CD8-positive, alpha-beta memory T cell (primary cell): ENCODE data around the gene DBNL. TPM values are rescaled to one million over a fixed set of nuclear protein-coding genes. Genes with fewer than 3 reads are reported as not detected.
"Not testable (repeated sequence)": the region's sequence is repeated elsewhere in the genome, so short reads cannot be mapped to it uniquely, and the experiment has no call there.

ENCODE experiments used
- CTCF ChIA-PET: fragments of 350-600 bp; sonication (Branson Sonifier 250); formaldehyde crosslinking; loops from one replicate; lab custom pipeline; 2021; ENCODE audit warnings: antibody characterized with exemption; lab: Charles Lee
- POLR2A ChIA-PET: fragments of 350-600 bp; sonication (Branson Sonifier 250); formaldehyde crosslinking; loops from one replicate; lab custom pipeline; 2021; ENCODE audit warnings: antibody characterized with exemption; lab: Charles Lee
- DNase-seq, 5 donors: peaks; one replicate each; pipeline versions ENCODE4 v3.0.0 to v3.0.0-alpha.2; 2020 to 2022; ENCODE audit warnings: mixed read lengths in 1 of 5
- H3K27ac ChIP-seq: one replicate; pipeline ENCODE4 v1.7.0; 2013; ENCODE audit warnings: low read depth, mild to moderate bottlenecking, low read length, moderate library complexity
- H3K27me3 ChIP-seq: 2 replicates; pipeline ENCODE4 v1.7.0; 2013; ENCODE audit warnings: low read length, mild to moderate bottlenecking; ENCODE audit not compliant: insufficient read depth, poor library complexity, severe bottlenecking
- H3K36me3 ChIP-seq: 2 replicates; pipeline ENCODE4 v1.7.0; 2013; ENCODE audit warnings: mild to moderate bottlenecking, low read length, moderate library complexity; ENCODE audit not compliant: insufficient read depth
- H3K4me1 ChIP-seq: 2 replicates; pipeline ENCODE4 v1.7.0; 2013; ENCODE audit warnings: mild to moderate bottlenecking, low read length, moderate library complexity; ENCODE audit not compliant: insufficient read depth
- H3K4me3 ChIP-seq: 2 replicates; pipeline ENCODE4 v1.7.0; 2013; ENCODE audit warnings: mild to moderate bottlenecking, low read length
- H3K9me3 ChIP-seq: 2 replicates; pipeline ENCODE4 v1.7.0; 2013; ENCODE audit warnings: mild to moderate bottlenecking, low read length
- H3K27ac Mint-ChIP-seq, 8 donors: one replicate each; pipeline ENCODE4 v1.8.0; 2020 to 2021; ENCODE audit warnings: mixed read lengths in 8 of 8, mild to moderate bottlenecking in 6 of 8, inconsistent platforms in 3 of 8, moderate library complexity in 3 of 8
- H3K27me3 Mint-ChIP-seq, 2 donors: one replicate each; pipeline ENCODE4 v1.8.0; 2020 to 2021; ENCODE audit warnings: mixed read lengths in 2 of 2, mild to moderate bottlenecking in 1 of 2, moderate library complexity in 1 of 2
- H3K36me3 Mint-ChIP-seq, 3 donors: one replicate each; pipeline ENCODE4 v1.8.0; 2020 to 2021; ENCODE audit warnings: mixed read lengths in 3 of 3, inconsistent platforms in 1 of 3, mild to moderate bottlenecking in 1 of 3
- H3K4me1 Mint-ChIP-seq, 3 donors: one replicate each; pipeline ENCODE4 v1.8.0; 2020 to 2021; ENCODE audit warnings: mixed read lengths in 3 of 3, inconsistent platforms in 1 of 3, mild to moderate bottlenecking in 1 of 3
- H3K4me3 Mint-ChIP-seq, 7 donors: one replicate each; pipeline ENCODE4 v1.8.0; 2020 to 2021; ENCODE audit warnings: mixed read lengths in 7 of 7, mild to moderate bottlenecking in 6 of 7, moderate library complexity in 4 of 7, inconsistent platforms in 2 of 7
- H3K9me3 Mint-ChIP-seq, 5 donors: one replicate each; pipeline ENCODE4 v1.8.0; 2020 to 2022; ENCODE audit warnings: mixed read lengths in 5 of 5, mild to moderate bottlenecking in 3 of 5, moderate library complexity in 2 of 5, inconsistent platforms in 1 of 5
- polyA plus RNA-seq: library from polyadenylated mRNA; unstranded; fragments of 300-500 nt; fragmentation: Illumina TruSeq; gene quantifications from one replicate; pipeline ENCODE4 v1.2.3, GENCODE V29; 2021
- total RNA-seq, 2 experiments: library from RNA; stranded (reverse); gene quantifications; one replicate each; pipeline ENCODE4 v1.2.3, GENCODE V29; 2021

The DBNL gene
- total and polyA plus RNA-seq, 3 experiments from 2014 or later = 144 to 184 (median 154) TPM

DNA sequence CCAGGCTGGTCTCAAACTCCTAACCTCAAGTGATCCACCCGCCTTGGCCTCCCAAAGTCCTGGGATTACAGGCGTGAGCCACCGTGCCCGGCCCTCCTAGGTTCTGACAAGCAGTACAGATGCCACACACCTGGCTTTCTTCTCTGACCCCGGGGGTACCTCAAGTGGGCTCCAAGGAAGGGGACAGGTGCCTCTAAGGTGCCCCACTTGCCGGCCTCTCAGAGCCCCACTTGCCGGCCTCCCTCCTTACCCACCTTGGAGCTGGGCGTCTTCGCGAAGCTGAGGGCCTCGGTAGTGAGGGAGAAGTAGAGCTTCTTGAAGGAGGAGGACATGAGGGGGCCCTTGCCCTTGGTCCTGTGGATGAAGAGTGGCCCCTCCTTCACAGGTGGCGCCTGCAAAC lies 5.9 kb upstream of the DBNL start:
- H3K27ac ChIP-seq, H3K9me3 ChIP-seq, H3K9me3 Mint-ChIP-seq, H3K36me3 Mint-ChIP-seq, H3K4me3 Mint-ChIP-seq, H3K4me3 ChIP-seq, H3K4me1 ChIP-seq, H3K27me3 Mint-ChIP-seq, POLR2A ChIA-PET, H3K27me3 ChIP-seq, H3K36me3 ChIP-seq: not testable (repeated sequence)
- Mint-ChIP-seq H3K4me1 (peaks cover 5 to 17% (median 10%) of the 10 kb centered on the region in 3 donors), H3K27ac (peak overlapping the region in 1 of 8 donors; percentile 83)
- CTCF ChIA-PET = interaction anchor here (0.7 kb wide), 1 partner anchor 19 kb away, joined by 3 read pairs; no protein-coding TSS in a partner anchor
- DNase-seq = peak in 1 of 5 donors; percentile 5

DNA sequence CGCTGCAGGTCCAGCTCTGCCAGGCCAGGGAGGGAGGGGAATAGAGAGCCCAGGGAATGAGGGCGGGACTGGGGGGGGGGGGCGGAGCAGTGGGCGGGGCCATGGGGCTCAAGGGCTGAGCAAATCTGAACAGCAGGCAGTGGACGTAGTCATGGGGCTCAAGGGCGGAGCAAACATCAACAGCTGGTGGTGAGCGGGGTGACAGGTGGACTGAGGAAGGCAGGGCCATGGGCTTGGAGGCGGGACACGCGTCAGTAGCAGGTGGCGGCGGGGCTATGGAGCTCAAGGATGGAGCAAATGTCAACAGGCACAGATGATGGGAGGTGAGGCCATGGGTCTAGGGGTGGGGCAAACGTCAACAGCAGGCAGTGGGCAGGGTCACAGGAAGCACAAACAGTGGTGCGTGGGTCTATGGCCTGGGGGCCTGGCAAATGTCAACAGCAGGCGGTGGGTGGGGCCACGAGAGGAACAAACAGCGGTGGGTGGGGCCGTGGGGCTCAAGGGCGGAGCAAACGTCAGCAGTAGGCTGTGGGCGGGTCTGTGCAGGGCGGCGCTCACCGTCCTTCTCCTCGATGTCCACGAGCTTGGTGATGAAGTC lies 5.4 kb upstream of the DBNL start:
- H3K27me3 ChIP-seq, H3K4me1 ChIP-seq, POLR2A ChIA-PET, H3K27me3 Mint-ChIP-seq, H3K27ac ChIP-seq, H3K36me3 Mint-ChIP-seq, H3K9me3 Mint-ChIP-seq, H3K9me3 ChIP-seq, H3K36me3 ChIP-seq, H3K4me3 ChIP-seq: not testable (repeated sequence)
- CTCF ChIA-PET = interaction anchor here (0.7 kb wide), 1 partner anchor 20 kb away, joined by 3 read pairs; no protein-coding TSS in a partner anchor
- Mint-ChIP-seq H3K4me3 (peak overlapping the region; percentile 54 to 81 (median 77)), H3K4me1 (peaks cover 10 to 22% (median 14%) of the 10 kb centered on the region in 3 donors), H3K27ac (peak overlapping the region; percentile 79 to 97 (median 92))
- DNase-seq = peak; percentile 79 to 91 (median 82)

DNA sequence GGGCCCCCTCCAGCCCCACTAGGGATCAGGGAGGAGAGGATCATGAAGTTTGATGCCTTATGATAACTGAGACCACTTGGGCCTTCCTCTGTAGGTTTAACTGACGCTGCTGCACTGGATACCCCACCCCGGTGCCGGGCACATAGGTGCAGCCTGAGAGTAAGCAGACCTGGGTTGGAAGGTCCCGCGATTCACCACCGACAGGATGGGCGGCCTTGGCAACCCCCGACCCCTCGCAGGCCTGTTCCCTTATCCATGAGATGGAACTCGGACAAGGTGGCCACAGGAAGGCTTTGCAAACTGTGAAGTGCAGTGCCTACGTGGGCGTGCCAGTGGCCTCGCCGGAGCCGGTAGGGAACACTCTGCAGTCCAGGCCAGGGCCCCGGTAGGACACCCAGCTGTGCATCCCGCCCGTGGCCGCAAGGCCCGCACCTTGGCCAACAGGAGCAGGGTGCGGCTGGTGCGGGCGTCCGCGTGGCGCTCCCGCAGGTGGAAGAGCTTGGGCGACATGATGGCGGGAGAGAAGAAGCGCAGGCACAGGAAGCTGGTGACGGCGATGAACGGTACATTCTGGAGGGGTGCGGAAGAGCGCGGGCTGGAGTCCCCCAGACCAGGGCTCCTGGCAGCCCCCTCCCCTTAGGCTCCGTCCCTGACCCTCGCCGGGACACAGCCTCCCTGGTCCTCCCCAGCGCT lies 4.6 kb upstream of the DBNL start:
- H3K27me3 ChIP-seq, CTCF ChIA-PET: not testable (repeated sequence)
- H3K27ac Mint-ChIP-seq = peak overlapping the region in 6 of 8 donors; percentile 47 to 81 (median 78)

DNA sequence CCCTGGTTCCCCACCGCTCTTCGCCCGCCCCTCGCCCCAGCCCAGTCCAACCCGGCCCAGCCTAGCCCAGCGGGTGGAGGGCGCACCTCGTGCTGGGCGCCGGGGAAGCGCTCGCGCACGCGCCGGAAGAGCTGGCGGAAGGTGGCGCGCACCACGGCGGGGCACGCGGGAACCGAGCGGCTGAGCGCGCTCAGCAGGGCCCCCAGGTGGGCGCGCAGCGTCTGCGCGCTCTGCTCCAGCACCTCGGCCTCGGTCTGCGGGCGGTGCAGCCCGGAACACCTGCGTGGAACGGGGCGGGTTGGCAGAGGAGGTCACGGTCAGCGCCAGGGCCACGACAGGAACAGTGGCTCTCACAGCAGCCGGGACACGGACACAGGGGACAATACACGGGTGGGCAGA lies 4.0 kb upstream of the DBNL start:
- H3K27me3 ChIP-seq, H3K4me3 ChIP-seq, POLR2A ChIA-PET, H3K9me3 Mint-ChIP-seq, H3K27ac ChIP-seq, H3K36me3 Mint-ChIP-seq, H3K36me3 ChIP-seq, CTCF ChIA-PET, H3K27me3 Mint-ChIP-seq, H3K9me3 ChIP-seq: not testable (repeated sequence)
- H3K4me1 ChIP-seq = peaks cover 13% of the 10 kb centered on the region
- DNase-seq = peak; percentile 55 to 80 (median 74)
- peak overlapping the region; percentile 63 to 85 (median 79) for H3K4me3 Mint-ChIP-seq
- H3K27ac Mint-ChIP-seq = peak overlapping the region; percentile 68 to 87 (median 80)
- peaks cover 16 to 33% (median 19%) of the 10 kb centered on the region in 3 donors for H3K4me1 Mint-ChIP-seq

More for the DNA sequence above, 4.6 kb upstream of the DBNL start:
- H3K27me3 Mint-ChIP-seq, POLR2A ChIA-PET, H3K4me3 ChIP-seq, H3K27ac ChIP-seq, H3K36me3 ChIP-seq, H3K9me3 ChIP-seq, H3K9me3 Mint-ChIP-seq, H3K36me3 Mint-ChIP-seq, H3K4me1 ChIP-seq: not testable (repeated sequence)
- peak in 1 of 5 donors; percentile 31 for DNase-seq
- H3K4me1 Mint-ChIP-seq = peaks cover 11 to 28% (median 15%) of the 10 kb centered on the region in 3 donors
- H3K4me3 Mint-ChIP-seq = peak overlapping the region; percentile 58 to 84 (median 64)

DNA sequence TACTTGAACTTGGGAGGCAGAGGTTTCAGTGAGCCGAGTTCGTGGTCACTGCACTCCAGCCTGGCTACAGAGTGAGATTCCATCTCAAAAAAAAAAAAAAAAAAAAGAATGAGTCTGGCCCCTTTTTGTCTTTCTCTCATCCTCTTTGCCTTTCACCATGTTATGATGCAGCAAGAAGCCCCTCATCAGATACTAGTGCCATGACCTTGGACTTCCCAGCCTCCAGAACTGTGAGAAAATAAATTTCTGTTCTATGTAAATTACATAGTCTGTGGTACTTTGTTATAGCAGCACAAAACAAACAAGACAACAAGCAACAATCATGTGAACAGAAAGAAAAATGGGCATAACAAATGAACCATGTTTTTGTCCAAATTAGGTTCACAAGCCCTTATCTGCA lies 2.3 kb upstream of the DBNL start:
- Histone ChIP-seq H3K9me3 (no peaks in the 10 kb centered on the region), H3K4me3 (no peak overlapping the region), H3K27ac (no peak overlapping the region), H3K27me3 (no peaks in the 10 kb centered on the region), H3K36me3 (peaks cover 6% of the 10 kb centered on the region), H3K4me1 (peaks cover 30% of the 10 kb centered on the region)
- Mint-ChIP-seq H3K9me3 (no peaks in the 10 kb centered on the region), H3K4me1 (peaks cover 33 to 50% (median 36%) of the 10 kb centered on the region in 3 donors), H3K27ac (peak overlapping the region in 4 of 8 donors; percentile 36 to 82 (median 52)), H3K4me3 (peak overlapping the region in 5 of 7 donors; percentile 44 to 75 (median 64)), H3K27me3 (no peaks in the 10 kb centered on the region), H3K36me3 (peaks cover 0 to 22% (median 9%) of the 10 kb centered on the region in 3 donors)
- POLR2A ChIA-PET = no interaction called here
- DNase-seq = peak in 1 of 5 donors; percentile 17
- CTCF ChIA-PET = no interaction called here

DNA sequence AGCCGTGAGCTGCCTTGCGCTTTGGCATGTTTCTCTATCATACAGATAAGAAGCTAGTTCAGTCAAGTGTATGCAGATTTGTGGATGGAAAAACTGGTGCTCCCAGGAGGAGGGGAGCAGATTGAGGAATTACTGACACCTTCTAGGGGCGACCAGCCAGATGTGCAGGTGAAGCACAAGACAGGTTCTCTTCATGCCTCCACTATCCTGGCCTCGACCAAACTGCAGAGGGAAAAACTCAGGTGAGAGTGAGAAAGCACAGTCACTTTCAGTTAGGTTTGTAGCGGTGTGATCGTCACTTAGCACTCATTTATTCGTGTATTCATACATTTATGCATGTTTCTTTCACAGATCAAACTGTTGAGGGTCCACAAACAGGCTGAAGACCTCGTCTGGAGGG lies 600 bp upstream of the DBNL start:
- peaks cover 45% of the 10 kb centered on the region for H3K4me1 ChIP-seq
- peaks cover 0 to 33% (median 9%) of the 10 kb centered on the region in 3 donors for H3K36me3 Mint-ChIP-seq
- peak overlapping the region; percentile 94 to 99 (median 98) for H3K27ac Mint-ChIP-seq

DNA sequence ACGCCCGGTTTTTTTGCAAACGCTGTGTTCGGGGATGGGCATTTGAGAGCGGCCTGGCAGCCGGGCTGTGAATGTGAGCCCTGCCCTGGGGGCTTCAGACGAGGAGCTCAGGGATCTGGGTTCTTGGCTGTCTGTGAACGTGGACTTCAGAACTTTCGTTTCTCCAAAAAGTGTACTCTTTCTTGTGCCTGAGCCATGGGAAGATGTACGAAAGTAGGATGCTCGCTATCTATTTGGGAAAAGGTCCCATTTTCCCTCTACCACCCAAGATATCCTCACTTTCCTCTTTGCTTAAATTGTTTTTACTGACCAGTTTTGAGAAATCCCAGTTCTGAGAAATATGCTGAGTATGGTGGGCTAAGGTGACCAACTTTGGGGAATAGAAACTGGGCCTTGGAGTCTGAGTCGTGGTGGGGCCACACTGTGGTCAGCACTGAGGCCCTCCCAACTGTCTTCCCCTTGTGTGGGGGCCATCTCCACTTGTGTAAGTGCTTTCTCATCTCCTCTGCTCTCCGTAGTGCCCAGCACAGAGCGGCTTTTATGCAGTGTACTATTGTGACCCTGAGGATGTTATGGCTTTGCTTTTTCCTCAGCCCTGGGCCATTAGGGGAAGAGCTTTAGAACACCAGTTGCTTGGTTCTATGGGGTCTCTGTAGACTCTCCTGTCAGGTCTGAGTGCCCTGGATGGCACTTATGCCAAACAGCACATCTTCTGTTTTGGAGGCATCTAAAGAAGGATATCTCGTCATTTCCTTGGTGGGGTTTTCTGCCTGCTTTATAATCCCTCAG lies 918 bp downstream of the DBNL start:
- CTCF ChIA-PET = interaction anchor here (1.2 to 2.0 kb wide), 2 partner anchors 26 to 36 kb away, joined by 3 to 4 read pairs; no protein-coding TSS in a partner anchor

More for the DNA sequence above, 600 bp upstream of the DBNL start:
- POLR2A ChIA-PET = interaction anchor here (0.7 to 1.9 kb wide), 8 partner anchors 10 to 842 kb away, joined by 3 to 11 read pairs (median 4); partner anchors contain the start of genes PGAM2 and PURB
- H3K27ac ChIP-seq = peak overlapping the region; percentile 80
- DNase-seq = peak in 1 of 5 donors; percentile 26
- peaks cover 11% of the 10 kb centered on the region for H3K36me3 ChIP-seq
- H3K9me3 ChIP-seq = no peaks in the 10 kb centered on the region
- Mint-ChIP-seq H3K9me3 (no peaks in the 10 kb centered on the region), H3K4me1 (peaks cover 44 to 64% (median 46%) of the 10 kb centered on the region in 3 donors), H3K4me3 (peak overlapping the region; percentile 90 to 95 (median 93)), H3K27me3 (no peaks in the 10 kb centered on the region)
- H3K27me3 ChIP-seq = no peaks in the 10 kb centered on the region
- CTCF ChIA-PET = interaction anchor here (1.3 to 2.0 kb wide), 2 partner anchors 12 to 24 kb away, joined by 4 to 6 read pairs; no protein-coding TSS in a partner anchor
- H3K4me3 ChIP-seq = peak overlapping the region; percentile 90

More for the DNA sequence above, 918 bp downstream of the DBNL start:
- Histone ChIP-seq H3K36me3 (peaks cover 21% of the 10 kb centered on the region), H3K27me3 (no peaks in the 10 kb centered on the region), H3K4me3 (peak overlapping the region; percentile 90), H3K27ac (peak overlapping the region; percentile 80), H3K4me1 (peaks cover 57% of the 10 kb centered on the region), H3K9me3 (no peaks in the 10 kb centered on the region)
- peaks cover 0 to 46% (median 7%) of the 10 kb centered on the region in 3 donors for H3K36me3 Mint-ChIP-seq
- H3K27me3 Mint-ChIP-seq = no peaks in the 10 kb centered on the region
- H3K9me3 Mint-ChIP-seq = no peaks in the 10 kb centered on the region
- peak in 2 of 5 donors; percentile 18 to 44 for DNase-seq
- POLR2A ChIA-PET = interaction anchor here (0.6 to 1.9 kb wide), 4 partner anchors 19 to 686 kb away, joined by 3 to 11 read pairs (median 7); partner anchors contain the start of gene PGAM2
- peaks cover 48 to 73% (median 54%) of the 10 kb centered on the region in 3 donors for H3K4me1 Mint-ChIP-seq
- peak overlapping the region; percentile 94 to 99 (median 98) for H3K27ac Mint-ChIP-seq
- peak overlapping the region; percentile 90 to 95 (median 93) for H3K4me3 Mint-ChIP-seq
